ENCODE measurements around the gene LMF1. TPM values are rescaled to one million over a fixed set of nuclear protein-coding genes. Genes with fewer than 3 reads are reported as not detected.

The LMF1 gene
- total and polyA plus RNA-seq, 12 donors, result 5.1 to 15.4 (median 7.6) TPM

DNA sequence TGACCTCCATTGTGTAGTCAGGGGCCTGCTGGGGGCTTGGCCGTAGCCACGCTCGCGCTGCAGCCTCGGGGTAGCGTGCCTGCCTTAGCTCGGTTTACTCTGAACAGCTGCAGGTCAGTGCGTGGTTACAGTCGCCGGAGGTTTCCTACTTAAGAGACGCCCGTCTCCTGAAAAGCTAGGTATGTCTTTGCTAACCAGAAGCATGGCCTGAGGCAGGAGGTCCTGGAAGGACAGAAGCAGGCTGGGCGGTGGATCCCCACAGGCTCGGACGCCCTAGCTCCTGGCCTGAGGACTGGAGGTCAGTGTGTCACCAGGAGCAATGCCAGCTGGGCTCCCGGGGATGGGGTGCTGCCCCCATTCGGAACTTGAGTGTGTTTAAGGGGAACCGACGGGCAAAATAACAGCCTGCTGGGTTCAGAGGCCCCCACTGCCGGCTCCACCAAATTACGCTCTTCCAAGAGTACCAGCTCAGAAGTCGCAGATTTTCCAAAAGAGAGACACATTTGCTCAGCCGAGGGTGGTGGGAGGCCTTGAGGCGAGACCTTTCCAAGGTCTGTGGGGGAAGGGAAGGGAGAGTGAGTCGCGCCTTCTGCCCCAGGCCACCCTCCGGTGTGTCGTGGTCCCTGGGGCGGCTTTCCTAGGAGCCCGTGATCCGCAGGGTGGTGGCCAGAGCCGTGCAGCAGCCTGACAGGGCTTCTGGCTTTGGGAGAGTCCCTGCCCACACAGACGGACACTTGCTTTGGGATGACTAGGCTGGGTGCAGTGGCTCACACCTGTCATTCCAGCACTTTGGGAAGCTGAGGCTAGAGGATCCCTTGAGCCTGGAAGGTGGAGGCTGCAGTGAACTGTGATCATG, 166.4 kb downstream of the LMF1 start:
- Histone ChIP-seq H3K4me1 (peaks cover 0 to 30% (median 19%) of the 10 kb centered on the region in 9 donors), H3K27me3 (peaks cover 0 to 43% (median 39%) of the 10 kb centered on the region in 7 donors), H3K4me3 (no peak overlapping the region), H3K9me3 (no peaks in the 10 kb centered on the region), H3K36me3 (no peaks in the 10 kb centered on the region), H3K27ac (no peak overlapping the region)
- DNase-seq, result no peak
- intact Hi-C loops (cut with DNase I), result loop anchor here in 1 of 10 donors (10.0 kb wide), 1 partner anchor 400 kb away; no protein-coding TSS in a partner anchor
- ATAC-seq, result no peak
- TF ChIP-seq, protein P1, sequence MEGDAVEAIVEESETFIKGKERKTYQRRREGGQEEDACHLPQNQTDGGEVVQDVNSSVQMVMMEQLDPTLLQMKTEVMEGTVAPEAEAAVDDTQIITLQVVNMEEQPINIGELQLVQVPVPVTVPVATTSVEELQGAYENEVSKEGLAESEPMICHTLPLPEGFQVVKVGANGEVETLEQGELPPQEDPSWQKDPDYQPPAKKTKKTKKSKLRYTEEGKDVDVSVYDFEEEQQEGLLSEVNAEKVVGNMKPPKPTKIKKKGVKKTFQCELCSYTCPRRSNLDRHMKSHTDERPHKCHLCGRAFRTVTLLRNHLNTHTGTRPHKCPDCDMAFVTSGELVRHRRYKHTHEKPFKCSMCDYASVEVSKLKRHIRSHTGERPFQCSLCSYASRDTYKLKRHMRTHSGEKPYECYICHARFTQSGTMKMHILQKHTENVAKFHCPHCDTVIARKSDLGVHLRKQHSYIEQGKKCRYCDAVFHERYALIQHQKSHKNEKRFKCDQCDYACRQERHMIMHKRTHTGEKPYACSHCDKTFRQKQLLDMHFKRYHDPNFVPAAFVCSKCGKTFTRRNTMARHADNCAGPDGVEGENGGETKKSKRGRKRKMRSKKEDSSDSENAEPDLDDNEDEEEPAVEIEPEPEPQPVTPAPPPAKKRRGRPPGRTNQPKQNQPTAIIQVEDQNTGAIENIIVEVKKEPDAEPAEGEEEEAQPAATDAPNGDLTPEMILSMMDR (IDR thresholded peaks at IDR 0.05), result no peak
- 60 to 63% methylated on average over 33 of the region's 33 CpGs for WGBS, 2 donors

DNA sequence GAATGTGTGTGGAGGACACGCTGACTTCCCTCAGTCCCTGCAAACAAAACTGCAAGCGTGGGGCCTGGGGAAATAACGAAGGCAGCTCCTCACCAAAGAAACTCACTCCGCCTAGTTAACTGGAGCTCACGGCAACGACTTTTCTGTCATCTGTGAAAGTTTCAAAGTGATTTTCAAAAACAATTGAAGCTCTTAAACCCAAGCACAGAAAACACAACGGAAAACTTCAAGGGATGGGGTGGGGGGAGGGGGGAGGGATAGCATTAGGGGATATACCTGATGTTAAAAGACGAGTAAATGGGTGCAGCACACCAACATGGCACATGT, 167.1 kb downstream of the LMF1 start:
- peaks cover 0 to 50% (median 44%) of the 10 kb centered on the region in 7 donors for H3K27me3 ChIP-seq
- no peaks in the 10 kb centered on the region for H3K9me3 ChIP-seq
- no peaks in the 10 kb centered on the region for H3K36me3 ChIP-seq
- WGBS, 2 donors, result 44 to 54% methylated on average over 8 of the region's 8 CpGs
- H3K4me3 ChIP-seq, result no peak overlapping the region
- no peak overlapping the region for H3K27ac ChIP-seq
- ATAC-seq (no peak), DNase-seq (no peak)
- peaks cover 0 to 30% (median 17%) of the 10 kb centered on the region in 9 donors for H3K4me1 ChIP-seq
- TF ChIP-seq, protein P1 (IDR thresholded peaks at IDR 0.05), result no peak
- intact Hi-C loops (cut with DNase I), result loop anchor here in 1 of 10 donors (10.0 kb wide), 1 partner anchor 401 kb away; no protein-coding TSS in a partner anchor

Other genes with a start within 250 kb of the LMF1 start
- gene ANTKMT, start 249.8 kb downstream of the LMF1 start, total RNA-seq, result 10 to 100 TPM; 23.3 to 40.3 (median 31.0) TPM
- 10 to 100 TPM; 37.3 to 91.1 TPM for gene ANTKMT, start 249.8 kb downstream of the LMF1 start, polyA plus RNA-seq
- 1 to 10 TPM in 1 of 10 donors, under 1 TPM in 8, not detected in 1; 0.21 to 1.0 (median 0.30) TPM for gene CCDC78, start 244.5 kb downstream of the LMF1 start, total RNA-seq
- 1 to 10 TPM in 1 of 2 donors, under 1 TPM in 1; 0.77 to 1.7 TPM for gene CCDC78, start 244.5 kb downstream of the LMF1 start, polyA plus RNA-seq
- gene HAGHL, start 243.9 kb downstream of the LMF1 start, total RNA-seq, result 10 to 100 TPM in 7 of 10 donors, 1 to 10 TPM in 3; 5.1 to 23.3 (median 10.6) TPM
- gene HAGHL, start 243.9 kb downstream of the LMF1 start, polyA plus RNA-seq, result 10 to 100 TPM; 17.9 to 80.0 TPM
- gene CIAO3, start 230.0 kb downstream of the LMF1 start, total RNA-seq, result 10 to 100 TPM; 18.7 to 33.0 (median 24.1) TPM
- gene CIAO3, start 230.0 kb downstream of the LMF1 start, polyA plus RNA-seq, result 10 to 100 TPM; 29.1 to 62.9 TPM
- 1 to 10 TPM in 1 of 10 donors, under 1 TPM in 2, not detected in 7; 0.17 to 4.0 (median 0.38) TPM for gene MSLN, start 210.2 kb downstream of the LMF1 start, total RNA-seq
- gene MSLN, start 210.2 kb downstream of the LMF1 start, polyA plus RNA-seq, result under 1 TPM in 1 of 2 donors, not detected in 1; 0.09 TPM
- 10 to 100 TPM in 1 of 10 donors, 1 to 10 TPM in 9; 5.8 to 12.0 (median 7.9) TPM for gene RPUSD1, start 182.6 kb downstream of the LMF1 start, total RNA-seq
- gene RPUSD1, start 182.6 kb downstream of the LMF1 start, polyA plus RNA-seq, result 10 to 100 TPM; 13.7 to 23.3 TPM
- 1 to 10 TPM; 2.8 to 8.2 (median 5.2) TPM for gene CHTF18, start 182.4 kb downstream of the LMF1 start, total RNA-seq
- 1 to 10 TPM; 6.0 to 7.0 TPM for gene CHTF18, start 182.4 kb downstream of the LMF1 start, polyA plus RNA-seq
- not detected for gene GNG13, start 170.2 kb downstream of the LMF1 start, total RNA-seq
- gene GNG13, start 170.2 kb downstream of the LMF1 start, polyA plus RNA-seq, result not detected
- 1 to 10 TPM in 5 of 10 donors, under 1 TPM in 5; 0.35 to 2.3 (median 0.97) TPM for gene SOX8, start 10.8 kb upstream of the LMF1 start, total RNA-seq
- 1 to 10 TPM in 1 of 2 donors, under 1 TPM in 1; 0.97 to 2.0 TPM for gene SOX8, start 10.8 kb upstream of the LMF1 start, polyA plus RNA-seq
- 10 to 100 TPM in 3 of 10 donors, 1 to 10 TPM in 7; 2.1 to 32.0 (median 6.5) TPM for gene SSTR5, start 101.8 kb upstream of the LMF1 start, total RNA-seq
- 1 to 10 TPM in 1 of 2 donors, under 1 TPM in 1; 0.39 to 1.4 TPM for gene SSTR5, start 101.8 kb upstream of the LMF1 start, polyA plus RNA-seq
- gene C1QTNF8, start 125.3 kb upstream of the LMF1 start, total RNA-seq, result under 1 TPM in 1 of 10 donors, not detected in 9; 0.15 TPM
- gene C1QTNF8, start 125.3 kb upstream of the LMF1 start, polyA plus RNA-seq, result not detected
- gene CACNA1H, start 182.1 kb upstream of the LMF1 start, total RNA-seq, result 1 to 10 TPM; 1.7 to 6.0 (median 2.2) TPM
- 1 to 10 TPM; 7.1 to 8.7 TPM for gene CACNA1H, start 182.1 kb upstream of the LMF1 start, polyA plus RNA-seq

Data from heart right ventricle (tissue), 16 donors.